HepG2 (cell line): ENCODE data around the gene TOP2A. TPM values are rescaled to one million over a fixed set of nuclear protein-coding genes. Genes with fewer than 3 reads are reported as not detected.

Experiments used
- GABPB1 ChIP-seq: IDR thresholded peaks from 2 replicates; pipeline ENCODE4 v1.6.1; 2016; ENCODE audit warnings: mild to moderate bottlenecking, missing genetic modification reagents, moderate library complexity, missing compliant biosample characterization
- HDAC1 ChIP-seq: sonication (generic); formaldehyde crosslinking; IDR thresholded peaks from 2 replicates; pipeline ENCODE4 v1.5.1; 2020; ENCODE audit warnings: mild to moderate bottlenecking, missing genetic modification reagents
- IRF2 ChIP-seq: IDR thresholded peaks from 2 replicates; pipeline ENCODE4 v1.6.1; 2018; ENCODE audit warnings: missing genetic modification reagents, missing compliant biosample characterization
- JDP2 ChIP-seq: sonication (generic); formaldehyde crosslinking; IDR thresholded peaks from 2 replicates; pipeline ENCODE4 v1.8.1; 2022; ENCODE audit warnings: missing genetic modification reagents, borderline replicate concordance
- NFYC ChIP-seq: IDR thresholded peaks from 2 replicates; pipeline ENCODE4 v1.6.1; 2016; ENCODE audit warnings: missing genetic modification reagents, missing compliant biosample characterization
- SAFB2 ChIP-seq: sonication (generic); formaldehyde crosslinking; IDR thresholded peaks from 2 replicates; pipeline ENCODE4 v1.5.1; 2020; ENCODE audit warnings: missing genetic modification reagents, low read depth, mild to moderate bottlenecking, borderline replicate concordance
- TGIF2 ChIP-seq: IDR thresholded peaks from 2 replicates; pipeline ENCODE4 v1.6.1; 2016; ENCODE audit warnings: control low read depth, missing compliant biosample characterization
- YEATS2 ChIP-seq: sonication (generic); formaldehyde crosslinking; IDR thresholded peaks from 2 replicates; pipeline ENCODE4 v1.4.0; 2020; ENCODE audit warnings: missing genetic modification reagents, borderline replicate concordance
- ZNF224 ChIP-seq: sonication (generic); formaldehyde crosslinking; IDR thresholded peaks from 2 replicates; pipeline ENCODE4 v1.5.0; 2020; ENCODE audit warnings: mild to moderate bottlenecking, missing genetic modification reagents
- ZNF326 ChIP-seq: sonication (generic); formaldehyde crosslinking; IDR thresholded peaks from 2 replicates; pipeline ENCODE4 v1.4.0; 2020; ENCODE audit warnings: missing genetic modification reagents, borderline replicate concordance
- ZNF496 ChIP-seq: sonication (generic); formaldehyde crosslinking; IDR thresholded peaks from 2 replicates; pipeline ENCODE4 v1.8.1; 2023; ENCODE audit warnings: mild to moderate bottlenecking, moderate library complexity, missing genetic modification reagents; ENCODE audit not compliant: insufficient replicate concordance
- polyA plus RNA-seq, 8 experiments: library from polyadenylated mRNA; depleted of rRNA in 3 of 8; stranded (reverse) in 7 of 8; unstranded in 1 of 8; fragments of >200 nt; fragmentation: Illumina TruSeq in 4 of 8; extraction: Trizol in 4 of 8; gene quantifications; 2 replicates each; pipeline versions ENCODE4 v1.2.1 to v1.2.3, GENCODE V29; 2011 to 2016; ENCODE audit warnings: low read depth in 4 of 8, missing spikeins in 1 of 8, mixed read lengths in 1 of 8; ENCODE audit not compliant: insufficient read depth in 1 of 8
- total RNA-seq, 5 experiments: library from RNA; depleted of rRNA; stranded (reverse); fragments of >200 nt; fragmentation: Illumina TruSeq; extraction: Trizol; gene quantifications; 2 replicates each; pipeline ENCODE4 v1.2.3, GENCODE V29; 2016; ENCODE audit warnings: low read depth in 1 of 5
- TF ChIP-seq, protein P1 (sequence below): sonication (generic); formaldehyde crosslinking; IDR thresholded peaks from 2 replicates; pipeline ENCODE4 v1.4.0; 2020; ENCODE audit warnings: mild to moderate bottlenecking, missing genetic modification reagents

TOP2A gene
- total and polyA plus RNA-seq, 2 of the 13 experiments (the other 11 are each of a cell fraction or from before 2014, with no cell fraction given), result 108 to 327 TPM

DNA sequence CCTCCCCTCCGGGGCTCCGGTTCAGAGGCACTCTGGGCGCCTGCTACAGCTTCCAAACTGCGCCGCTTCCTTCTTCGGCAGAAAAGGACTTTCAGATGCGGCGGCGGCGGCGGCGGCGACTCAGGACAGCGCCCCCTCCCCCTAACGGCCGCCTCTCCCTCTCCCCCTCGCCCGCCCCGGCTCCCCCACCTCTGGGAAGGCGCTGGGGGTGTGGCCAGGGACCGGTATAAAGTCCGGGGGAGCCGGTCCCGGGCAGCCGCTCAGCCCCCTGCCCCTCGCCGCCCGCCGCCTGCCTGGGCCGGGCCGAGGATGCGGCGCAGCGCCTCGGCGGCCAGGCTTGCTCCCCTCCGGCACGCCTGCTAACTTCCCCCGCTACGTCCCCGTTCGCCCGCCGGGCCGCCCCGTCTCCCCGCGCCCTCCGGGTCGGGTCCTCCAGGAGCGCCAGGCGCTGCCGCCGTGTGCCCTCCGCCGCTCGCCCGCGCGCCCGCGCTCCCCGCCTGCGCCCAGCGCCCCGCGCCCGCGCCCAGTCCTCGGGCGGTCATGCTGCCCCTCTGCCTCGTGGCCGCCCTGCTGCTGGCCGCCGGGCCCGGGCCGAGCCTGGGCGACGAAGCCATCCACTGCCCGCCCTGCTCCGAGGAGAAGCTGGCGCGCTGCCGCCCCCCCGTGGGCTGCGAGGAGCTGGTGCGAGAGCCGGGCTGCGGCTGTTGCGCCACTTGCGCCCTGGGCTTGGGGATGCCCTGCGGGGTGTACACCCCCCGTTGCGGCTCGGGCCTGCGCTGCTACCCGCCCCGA is 25.7 kb upstream of the TOP2A start, which contains the start of gene IGFBP4 (continued):
- TF ChIP-seq, protein P1, sequence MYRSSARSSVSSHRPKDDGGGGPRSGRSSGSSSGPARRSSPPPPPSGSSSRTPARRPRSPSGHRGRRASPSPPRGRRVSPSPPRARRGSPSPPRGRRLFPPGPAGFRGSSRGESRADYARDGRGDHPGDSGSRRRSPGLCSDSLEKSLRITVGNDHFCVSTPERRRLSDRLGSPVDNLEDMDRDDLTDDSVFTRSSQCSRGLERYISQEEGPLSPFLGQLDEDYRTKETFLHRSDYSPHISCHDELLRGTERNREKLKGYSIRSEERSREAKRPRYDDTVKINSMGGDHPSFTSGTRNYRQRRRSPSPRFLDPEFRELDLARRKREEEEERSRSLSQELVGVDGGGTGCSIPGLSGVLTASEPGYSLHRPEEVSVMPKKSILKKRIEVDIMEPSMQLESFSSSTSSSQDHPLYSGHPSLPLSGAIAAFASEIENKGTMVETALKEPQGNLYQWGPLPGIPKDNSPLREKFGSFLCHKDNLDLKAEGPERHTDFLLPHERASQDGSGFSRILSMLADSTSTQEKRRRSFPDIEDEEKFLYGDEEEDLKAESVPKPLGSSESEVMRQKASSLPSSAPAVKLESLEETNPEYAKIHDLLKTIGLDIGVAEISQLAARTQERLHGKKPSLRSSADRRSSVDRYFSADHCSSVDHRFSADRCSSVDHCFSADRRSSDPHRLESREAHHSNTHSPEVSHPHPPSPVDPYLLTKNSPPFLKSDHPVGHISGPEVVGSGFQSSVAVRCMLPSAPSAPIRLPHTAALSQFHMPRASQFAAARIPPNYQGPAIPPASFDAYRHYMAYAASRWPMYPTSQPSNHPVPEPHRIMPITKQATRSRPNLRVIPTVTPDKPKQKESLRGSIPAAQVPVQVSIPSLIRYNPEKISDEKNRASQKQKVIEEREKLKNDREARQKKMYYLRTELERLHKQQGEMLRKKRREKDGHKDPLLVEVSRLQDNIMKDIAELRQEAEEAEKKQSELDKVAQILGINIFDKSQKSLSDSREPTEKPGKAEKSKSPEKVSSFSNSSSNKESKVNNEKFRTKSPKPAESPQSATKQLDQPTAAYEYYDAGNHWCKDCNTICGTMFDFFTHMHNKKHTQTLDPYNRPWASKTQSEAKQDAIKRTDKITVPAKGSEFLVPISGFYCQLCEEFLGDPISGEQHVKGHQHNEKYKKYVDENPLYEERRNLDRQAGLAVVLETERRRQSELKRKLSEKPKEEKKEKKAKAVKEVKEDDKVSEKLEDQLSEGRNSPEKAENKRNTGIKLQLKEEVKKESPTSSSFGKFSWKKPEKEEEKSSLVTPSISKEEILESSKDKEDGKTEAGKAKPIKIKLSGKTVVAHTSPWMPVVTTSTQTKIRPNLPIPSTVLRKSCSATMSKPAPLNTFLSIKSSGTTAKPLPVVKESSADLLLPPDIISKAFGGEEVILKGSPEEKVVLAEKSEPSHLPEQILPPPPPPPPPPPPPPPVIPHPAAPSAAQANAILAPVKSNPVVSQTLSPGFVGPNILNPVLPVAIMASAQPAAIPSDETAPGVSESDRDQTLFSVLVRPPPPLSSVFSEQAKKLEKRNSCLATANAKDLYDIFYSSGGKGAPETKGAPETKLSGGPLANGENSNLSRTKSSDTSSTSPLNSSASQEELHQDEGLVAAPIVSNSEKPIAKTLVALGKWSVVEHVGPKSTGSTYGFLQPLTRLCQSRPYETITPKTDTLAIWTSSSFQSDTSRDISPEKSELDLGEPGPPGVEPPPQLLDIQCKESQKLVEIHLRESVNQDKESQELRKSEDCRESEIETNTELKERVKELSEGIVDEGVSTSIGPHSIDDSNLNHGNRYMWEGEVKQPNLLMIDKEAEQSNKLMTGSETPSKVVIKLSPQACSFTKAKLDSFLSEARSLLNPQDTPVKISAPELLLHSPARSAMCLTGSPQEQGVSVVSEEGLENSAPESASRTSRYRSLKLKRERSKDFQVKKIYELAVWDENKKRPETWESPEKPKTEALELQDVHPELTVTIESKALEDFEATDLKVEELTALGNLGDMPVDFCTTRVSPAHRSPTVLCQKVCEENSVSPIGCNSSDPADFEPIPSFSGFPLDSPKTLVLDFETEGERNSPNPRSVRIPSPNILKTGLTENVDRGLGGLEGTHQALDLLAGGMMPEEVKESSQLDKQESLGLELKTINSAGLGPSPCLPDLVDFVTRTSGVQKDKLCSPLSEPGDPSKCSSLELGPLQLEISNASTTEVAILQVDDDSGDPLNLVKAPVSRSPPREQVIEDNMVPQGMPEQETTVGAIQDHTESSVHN (CRISPR knock-in tag), result peak; percentile 89; the same call in 1 of the 2 replicates
- peak; percentile 73 for TF ChIP-seq GABPB1 (CRISPR knock-in tag)
- no peak for TF ChIP-seq ZNF326
- no peak; the same call in 1 of the 2 replicates for TF ChIP-seq TGIF2 (CRISPR knock-in tag)
- TF ChIP-seq ZNF224, result 0 out of 2 replicates have a peak, but pooled peaks have one; percentile 84
- TF ChIP-seq YEATS2 (CRISPR knock-in tag), result 0 out of 2 replicates have a peak, but pooled peaks have one; percentile 36
- TF ChIP-seq SAFB2, result peak; percentile 63; the same call in 1 of the 2 replicates
- peak; percentile 76 for TF ChIP-seq HDAC1 (CRISPR knock-in tag)
- no peak for TF ChIP-seq IRF2 (CRISPR knock-in tag)
- TF ChIP-seq JDP2 (CRISPR knock-in tag), result peak; percentile 88
- no peak for TF ChIP-seq NFYC (CRISPR knock-in tag)
- TF ChIP-seq ZNF496, result peak; percentile 82
